GM19193 (cell line): ENCODE measurements around the gene NR5A2.

Source experiments
- POLR2A ChIP-seq: IDR thresholded peaks from 4 replicates; pipeline ENCODE4 v1.6.1; 2011; ENCODE audit not compliant: insufficient read depth, insufficient read length; ENCODE audit errors: extremely low read depth

The NR5A2 gene

GRCh38 chr1:200213921-200214320 is 186.4 kb downstream of the NR5A2 start:
- no peak for TF ChIP-seq POLR2A

GRCh38 chr1:200215350-200215749 is 187.8 kb downstream of the NR5A2 start:
- TF ChIP-seq POLR2A = no peak

- no peak for TF ChIP-seq POLR2A
Measured at GRCh38 chr1:200217703-200218102, 190.2 kb downstream of the NR5A2 start.

GRCh38 chr1:200221614-200222282 is 194.2 kb downstream of the NR5A2 start:
- no peak for TF ChIP-seq POLR2A

- TF ChIP-seq POLR2A = no peak
Measured at GRCh38 chr1:200223207-200223606, 195.7 kb downstream of the NR5A2 start.

GRCh38 chr1:200223613-200224012 is 196.1 kb downstream of the NR5A2 start:
- no peak for TF ChIP-seq POLR2A

- no peak for TF ChIP-seq POLR2A
Measured at GRCh38 chr1:200224315-200224714, 196.8 kb downstream of the NR5A2 start.

- no peak for TF ChIP-seq POLR2A
Measured at GRCh38 chr1:200226268-200226968, 198.9 kb downstream of the NR5A2 start.

GRCh38 chr1:200226969-200227303 is 199.4 kb downstream of the NR5A2 start:
- TF ChIP-seq POLR2A = no peak
